Breast epithelium (tissue), 4 donors: ENCODE results near the gene PLXNA4. TPM values are rescaled to one million over a fixed set of nuclear protein-coding genes. Genes with fewer than 3 reads are reported as not detected.

ENCODE experiments used
- DNase-seq, 2 donors: peaks; one replicate each; pipeline ENCODE4 v3.0.0-alpha.2; 2019; ENCODE audit warnings: low spot score in 2 of 2
- H3K27ac ChIP-seq, 2 donors: fragments of 200-600 bp; sonication (generic) in 1 of 2; one replicate each; pipeline ENCODE4 v1.5.1; 2016 to 2019; ENCODE audit warnings: mild to moderate bottlenecking in 1 of 2
- H3K27me3 ChIP-seq, 2 donors: fragments of 200-600 bp; sonication (generic) in 1 of 2; one replicate each; pipeline versions ENCODE4 v1.5.1 to v1.6.0; 2017 to 2019; ENCODE audit warnings: control low read depth in 1 of 2, mild to moderate bottlenecking in 1 of 2
- H3K36me3 ChIP-seq: fragments of 200-600 bp; one replicate; pipeline ENCODE4 v1.5.1; 2019
- H3K4me1 ChIP-seq, 2 donors: fragments of 200-600 bp; sonication (generic); one replicate each; pipeline ENCODE4 v1.5.1; 2016 to 2019; ENCODE audit warnings: control low read depth in 1 of 2
- H3K4me3 ChIP-seq, 3 donors: fragments of 200-600 bp; sonication (generic); 1 replicate in 2 of 3; 2 replicates in 1 of 3; pipeline ENCODE4 v1.5.1; 2016 to 2019; ENCODE audit warnings: mild to moderate bottlenecking in 3 of 3, moderate library complexity in 2 of 3
- H3K9me3 ChIP-seq, 2 donors: fragments of 200-600 bp; sonication (generic) in 1 of 2; one replicate each; pipeline ENCODE4 v1.5.1; 2016 to 2019; ENCODE audit warnings: control low read depth in 1 of 2
- POLR2A ChIP-seq: fragments of 450-650 bp; IDR thresholded peaks from one replicate; pipeline ENCODE4 v1.6.1; 2016; ENCODE audit warnings: antibody characterized with exemption, mild to moderate bottlenecking, moderate library complexity
- POLR2AphosphoS5 ChIP-seq, 3 donors: sonication (generic); formaldehyde crosslinking; IDR thresholded peaks; one replicate each; pipeline ENCODE4 v1.6.1; 2017; ENCODE audit warnings: antibody characterized with exemption in 3 of 3
- intact Hi-C: fragments of 100-400 bp; cut with DNase I; formaldehyde crosslinking; loops from one replicate; pipeline ENCODE4 v1.15.1; 2023; ENCODE audit warnings: low total_unique reads
- total RNA-seq, 3 donors: library from RNA; depleted of rRNA; stranded (reverse); fragments of >200 nt; gene quantifications; one replicate each; pipeline ENCODE4 v1.1.0, GENCODE V29; 2016
- TF ChIP-seq, protein P1 (sequence below), 3 donors: fragments of 450-650 bp; IDR thresholded peaks; one replicate each; pipeline ENCODE4 v1.5.1; 2016 to 2017; ENCODE audit warnings: antibody characterized with exemption in 3 of 3, mild to moderate bottlenecking in 3 of 3, moderate library complexity in 3 of 3

The PLXNA4 gene
- total RNA-seq, 3 donors from 2014 or later, result 7.2 to 32.5 (median 26.2) TPM

DNA sequence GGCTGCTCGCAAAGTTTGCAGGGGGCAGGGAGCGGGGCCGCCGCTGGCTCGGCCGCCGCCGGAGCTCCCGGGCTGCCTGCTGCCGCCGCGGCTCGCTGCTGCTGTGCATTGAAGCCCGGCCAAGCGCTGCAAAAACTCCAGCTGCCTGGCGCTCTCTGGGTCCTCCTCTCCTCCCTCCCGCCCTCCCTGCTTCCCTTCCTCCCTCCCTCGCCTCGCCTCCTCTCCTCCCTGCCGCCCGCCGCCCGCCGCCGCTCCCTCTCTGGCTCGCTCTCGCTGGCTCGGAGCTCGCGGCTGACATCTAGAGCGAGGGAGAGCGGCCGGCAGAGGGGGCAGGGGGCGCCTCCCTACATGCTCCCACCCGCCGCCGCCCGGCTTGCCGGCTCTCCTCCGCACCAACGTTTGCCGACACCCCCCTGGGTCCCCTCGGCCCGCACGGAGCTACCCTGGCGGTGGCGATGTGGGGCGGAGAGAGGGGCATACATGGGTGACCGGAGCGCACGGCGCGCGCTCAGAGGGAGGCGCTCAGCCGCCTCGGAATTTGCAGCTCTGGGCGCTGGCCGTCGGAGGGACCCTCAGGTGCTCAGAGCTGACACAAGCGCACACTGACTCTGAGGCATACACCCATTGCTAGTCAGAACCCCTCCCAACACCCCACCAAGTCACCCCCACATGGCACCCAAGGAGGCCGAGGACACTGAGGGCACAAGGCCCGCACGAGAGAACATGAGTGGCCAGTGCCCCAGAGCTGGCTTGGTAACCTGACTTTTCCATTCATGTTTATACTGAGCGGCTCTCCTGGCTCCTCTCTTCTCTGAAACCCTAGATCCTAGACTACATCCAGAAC, 1.2 kb upstream of the PLXNA4 start:
- Histone ChIP-seq H3K27me3 (peaks cover 0 to 49% of the 10 kb centered on the region in 2 donors), H3K27ac (no peak overlapping the region)
- intact Hi-C loops, result loop anchor here (10.0 kb wide), 1 partner anchor 253 kb away; no protein-coding TSS in a partner anchor

GRCh38 chr7:132576721-132577085, 433 bp upstream of the PLXNA4 start:
- intact Hi-C loops, result loop anchor here (10.0 kb wide), 1 partner anchor 252 kb away; no protein-coding TSS in a partner anchor
- no peaks in the 10 kb centered on the region for H3K9me3 ChIP-seq
- no peak for DNase-seq
- H3K27me3 ChIP-seq, result peaks cover 0 to 49% of the 10 kb centered on the region in 2 donors
- H3K27ac ChIP-seq, result no peak overlapping the region
- TF ChIP-seq, protein P1, sequence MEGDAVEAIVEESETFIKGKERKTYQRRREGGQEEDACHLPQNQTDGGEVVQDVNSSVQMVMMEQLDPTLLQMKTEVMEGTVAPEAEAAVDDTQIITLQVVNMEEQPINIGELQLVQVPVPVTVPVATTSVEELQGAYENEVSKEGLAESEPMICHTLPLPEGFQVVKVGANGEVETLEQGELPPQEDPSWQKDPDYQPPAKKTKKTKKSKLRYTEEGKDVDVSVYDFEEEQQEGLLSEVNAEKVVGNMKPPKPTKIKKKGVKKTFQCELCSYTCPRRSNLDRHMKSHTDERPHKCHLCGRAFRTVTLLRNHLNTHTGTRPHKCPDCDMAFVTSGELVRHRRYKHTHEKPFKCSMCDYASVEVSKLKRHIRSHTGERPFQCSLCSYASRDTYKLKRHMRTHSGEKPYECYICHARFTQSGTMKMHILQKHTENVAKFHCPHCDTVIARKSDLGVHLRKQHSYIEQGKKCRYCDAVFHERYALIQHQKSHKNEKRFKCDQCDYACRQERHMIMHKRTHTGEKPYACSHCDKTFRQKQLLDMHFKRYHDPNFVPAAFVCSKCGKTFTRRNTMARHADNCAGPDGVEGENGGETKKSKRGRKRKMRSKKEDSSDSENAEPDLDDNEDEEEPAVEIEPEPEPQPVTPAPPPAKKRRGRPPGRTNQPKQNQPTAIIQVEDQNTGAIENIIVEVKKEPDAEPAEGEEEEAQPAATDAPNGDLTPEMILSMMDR (IDR thresholded peaks at IDR 0.05), result no peak
- TF ChIP-seq POLR2A, result no peak
- TF ChIP-seq POLR2AphosphoS5 (IDR thresholded peaks at IDR 0.05), result no peak
- no peaks in the 10 kb centered on the region for H3K36me3 ChIP-seq
- peak overlapping the region; percentile 55 to 77 (median 55) for H3K4me3 ChIP-seq
- no peaks in the 10 kb centered on the region for H3K4me1 ChIP-seq

More for the DNA sequence above, 1.2 kb upstream of the PLXNA4 start:
- DNase-seq, result no peak
- TF ChIP-seq, protein P1 (IDR thresholded peaks at IDR 0.05), result no peak
- no peak for TF ChIP-seq POLR2A
- Histone ChIP-seq H3K36me3 (no peaks in the 10 kb centered on the region), H3K9me3 (no peaks in the 10 kb centered on the region), H3K4me1 (no peaks in the 10 kb centered on the region), H3K4me3 (peak overlapping the region; percentile 38 to 77 (median 55))

GRCh38 chr7:132575419-132575981, 770 bp downstream of the PLXNA4 start:
- no peaks in the 10 kb centered on the region for H3K9me3 ChIP-seq
- no peaks in the 10 kb centered on the region for H3K4me1 ChIP-seq
- no peak for DNase-seq
- no peaks in the 10 kb centered on the region for H3K36me3 ChIP-seq
- TF ChIP-seq, protein P1 (IDR thresholded peaks at IDR 0.05), result no peak
- TF ChIP-seq POLR2AphosphoS5 (IDR thresholded peaks at IDR 0.05) (no peak), POLR2A (no peak)
- H3K27ac ChIP-seq, result no peak overlapping the region
- H3K4me3 ChIP-seq, result peak overlapping the region; percentile 55 to 77 (median 55)
- intact Hi-C loops, result loop anchor here (10.0 kb wide), 1 partner anchor 251 kb away; no protein-coding TSS in a partner anchor
- peaks cover 0 to 55% of the 10 kb centered on the region in 2 donors for H3K27me3 ChIP-seq

- Histone ChIP-seq H3K27me3 (peaks cover 0 to 55% of the 10 kb centered on the region in 2 donors), H3K4me1 (no peaks in the 10 kb centered on the region), H3K27ac (no peak overlapping the region), H3K9me3 (no peaks in the 10 kb centered on the region), H3K4me3 (peak overlapping the region in 1 of 3 donors; percentile 77), H3K36me3 (no peaks in the 10 kb centered on the region)
- no peak for DNase-seq
- intact Hi-C loops, result loop anchor here (10.0 kb wide), 1 partner anchor 249 kb away; no protein-coding TSS in a partner anchor
- no peak for TF ChIP-seq POLR2A
- TF ChIP-seq, protein P1 (IDR thresholded peaks at IDR 0.05), result no peak
- TF ChIP-seq POLR2AphosphoS5 (IDR thresholded peaks at IDR 0.05), result no peak
These were observed 2.0 kb downstream of the PLXNA4 start for GRCh38 chr7:132574223-132574622.
